Stomach (tissue), 9 donors: Measurements from ENCODE around the gene CCBE1. TPM values are rescaled to one million over a fixed set of nuclear protein-coding genes. Genes with fewer than 3 reads are reported as not detected.

Experiments used
- DNase-seq, 2 donors: peaks; one replicate each; pipeline versions ENCODE4 v3.0.0 to v3.0.0-alpha.2; 2013 to 2019
- H3K27ac ChIP-seq, 5 donors: fragments of 200-600 bp in 4 of 5; sonication (generic) in 4 of 5; one replicate each; pipeline ENCODE4 v1.5.1; 2013 to 2019; ENCODE audit warnings: mild to moderate bottlenecking in 1 of 5, moderate library complexity in 1 of 5
- H3K27me3 ChIP-seq, 3 donors: fragments of 200-600 bp; sonication (generic); one replicate each; pipeline ENCODE4 v1.5.1; 2017 to 2019; ENCODE audit warnings: mixed run types in 1 of 3
- H3K36me3 ChIP-seq, 4 donors: fragments of 200-600 bp; sonication (generic); 1 replicate in 3 of 4; 2 replicates in 1 of 4; pipeline ENCODE4 v1.5.1; 2016 to 2019
- H3K4me1 ChIP-seq, 4 donors: fragments of 200-600 bp; sonication (generic); one replicate each; pipeline ENCODE4 v1.5.1; 2016 to 2019
- H3K4me3 ChIP-seq, 4 donors: fragments of 200-600 bp; sonication (generic) in 3 of 4; one replicate each; pipeline ENCODE4 v1.5.1; 2016 to 2019; ENCODE audit warnings: mild to moderate bottlenecking in 1 of 4
- H3K9me3 ChIP-seq, 4 donors: fragments of 200-600 bp; sonication (generic); one replicate each; pipeline ENCODE4 v1.5.1; 2016 to 2019
- CTCF ChIP-seq, 7 experiments: fragments of 450-650 bp in 4 of 7; fragments of 200-600 bp in 3 of 7; sonication (generic) in 3 of 7; IDR thresholded peaks; one replicate each; pipeline ENCODE4 v1.5.1; 2016 to 2019; ENCODE audit warnings: antibody characterized with exemption in 7 of 7, control low read depth in 2 of 7, mild to moderate bottlenecking in 1 of 7
- EP300 ChIP-seq: sonication (generic); formaldehyde crosslinking; IDR thresholded peaks from one replicate; pipeline ENCODE4 v1.6.1; 2017; ENCODE audit warnings: antibody characterized with exemption
- POLR2A ChIP-seq, 4 donors: fragments of 450-650 bp; IDR thresholded peaks; one replicate each; pipeline ENCODE4 v1.6.1; 2016; ENCODE audit warnings: antibody characterized with exemption in 4 of 4, control low read depth in 2 of 4, mild to moderate bottlenecking in 1 of 4, moderate library complexity in 1 of 4
- POLR2AphosphoS5 ChIP-seq, 3 donors: sonication (generic); formaldehyde crosslinking; IDR thresholded peaks; one replicate each; pipeline ENCODE4 v1.6.1; 2016; ENCODE audit warnings: antibody characterized with exemption in 3 of 3
- WGBS, 5 donors: extraction: QIAGEN DNeasy Blood & Tissue Kit in 3 of 5; methylation state at CpG; one replicate each; pipeline versions ENCODE4 v1.1.5 to v1.1.7; 2013 to 2018; 5-methylcytosine and 5-hydroxymethylcytosine counted together
- intact Hi-C: fragments of 100-400 bp; cut with DNase I; formaldehyde crosslinking; loops from one replicate; pipeline ENCODE4 v1.15.1; 2023; ENCODE audit warnings: low total_unique reads
- polyA plus RNA-seq, 3 donors: library from polyadenylated mRNA; stranded (reverse); fragments of 200-250 nt; gene quantifications; one replicate each; pipeline ENCODE4 v1.2.3, GENCODE V29; 2013
- total RNA-seq, 5 donors: library from RNA; depleted of rRNA; stranded (reverse); fragments of >200 nt; gene quantifications; one replicate each; pipeline versions ENCODE4 v1.1.0 to v1.2.3, GENCODE V29; 2014 to 2016
- donor health status: healthy with polysubstance abuse.
- donor health status: Bipolar disorder and iron deficiency.
- donor health status: healthy.

CCBE1 gene
- total and polyA plus RNA-seq, 8 donors, result 0.29 to 4.0 (median 1.2) TPM

- Histone ChIP-seq H3K9me3 (no peaks in the 10 kb centered on the region), H3K4me3 (no peak overlapping the region), H3K27ac (no peak overlapping the region), H3K27me3 (peaks cover 0 to 33% (median 0%) of the 10 kb centered on the region in 3 donors), H3K4me1 (peaks cover 0 to 7% (median 2%) of the 10 kb centered on the region in 4 donors), H3K36me3 (no peaks in the 10 kb centered on the region)
- intact Hi-C loops, result no loop called here
- TF ChIP-seq EP300, result no peak
- TF ChIP-seq CTCF (IDR thresholded peaks at IDR 0.05), result no peak
- TF ChIP-seq POLR2A (IDR thresholded peaks at IDR 0.05), result no peak
- TF ChIP-seq POLR2AphosphoS5 (IDR thresholded peaks at IDR 0.05), result no peak
- DNase-seq, result no peak
- WGBS, 5 donors, result 69 to 83% (median 77%) methylated on average over 8 of the region's 8 CpGs
Measured at GRCh38 chr18:59509481-59510442, 187.5 kb downstream of the CCBE1 start.

- Histone ChIP-seq H3K4me3 (no peak overlapping the region), H3K9me3 (no peaks in the 10 kb centered on the region), H3K36me3 (no peaks in the 10 kb centered on the region), H3K27ac (no peak overlapping the region), H3K4me1 (peaks cover 0 to 11% (median 7%) of the 10 kb centered on the region in 4 donors), H3K27me3 (peaks cover 0 to 11% (median 0%) of the 10 kb centered on the region in 3 donors)
- peak in 1 of 2 donors; percentile 53 for DNase-seq
- TF ChIP-seq EP300 (no peak), POLR2AphosphoS5 (IDR thresholded peaks at IDR 0.05) (no peak), CTCF (IDR thresholded peaks at IDR 0.05) (no peak), POLR2A (IDR thresholded peaks at IDR 0.05) (no peak)
- intact Hi-C loops, result no loop called here
Measured at GRCh38 chr18:59505356-59505755, 191.9 kb downstream of the CCBE1 start.

- Histone ChIP-seq H3K27me3 (no peaks in the 10 kb centered on the region), H3K36me3 (no peaks in the 10 kb centered on the region), H3K9me3 (peaks cover 0 to 4% (median 0%) of the 10 kb centered on the region in 4 donors), H3K27ac (peak overlapping the region in 1 of 5 donors; percentile 26), H3K4me1 (peaks cover 0 to 11% (median 7%) of the 10 kb centered on the region in 4 donors), H3K4me3 (no peak overlapping the region)
- intact Hi-C loops, result no loop called here
- peak in 1 of 2 donors; percentile 89 for DNase-seq
- TF ChIP-seq CTCF (IDR thresholded peaks at IDR 0.05) (no peak), POLR2AphosphoS5 (IDR thresholded peaks at IDR 0.05) (no peak), EP300 (no peak), POLR2A (IDR thresholded peaks at IDR 0.05) (no peak)
- WGBS, 5 donors, result 25 to 54% (median 40%) methylated on average over 12 of the region's 12 CpGs
Measured at GRCh38 chr18:59502274-59503175, 194.7 kb downstream of the CCBE1 start.

GRCh38 chr18:59501920-59502273 is 195.3 kb downstream of the CCBE1 start:
- Histone ChIP-seq H3K9me3 (peaks cover 0 to 4% (median 0%) of the 10 kb centered on the region in 4 donors), H3K36me3 (no peaks in the 10 kb centered on the region), H3K27ac (no peak overlapping the region), H3K27me3 (no peaks in the 10 kb centered on the region), H3K4me3 (no peak overlapping the region), H3K4me1 (peaks cover 0 to 11% (median 7%) of the 10 kb centered on the region in 4 donors)
- no peak for TF ChIP-seq CTCF (IDR thresholded peaks at IDR 0.05)
- TF ChIP-seq POLR2AphosphoS5 (IDR thresholded peaks at IDR 0.05), result no peak
- TF ChIP-seq EP300, result no peak
- no peak for TF ChIP-seq POLR2A (IDR thresholded peaks at IDR 0.05)
- intact Hi-C loops, result no loop called here
- peak in 1 of 2 donors; percentile 35 for DNase-seq
- 73 to 86% (median 76%) methylated on average over 6 of the region's 6 CpGs for WGBS, 5 donors
